ENCODE data around the gene OR4C45. TPM values are rescaled to one million over a fixed set of nuclear protein-coding genes. Genes with fewer than 3 reads are reported as not detected.

The OR4C45 gene
- total RNA-seq, 1 donor, result not detected

GRCh38 chr11:50071584-50072225 lies 39.0 kb downstream of the OR4C45 start:
- DNase-seq (ENCODE audit: low read depth), result no peak
- TF ChIP-seq, protein P1, sequence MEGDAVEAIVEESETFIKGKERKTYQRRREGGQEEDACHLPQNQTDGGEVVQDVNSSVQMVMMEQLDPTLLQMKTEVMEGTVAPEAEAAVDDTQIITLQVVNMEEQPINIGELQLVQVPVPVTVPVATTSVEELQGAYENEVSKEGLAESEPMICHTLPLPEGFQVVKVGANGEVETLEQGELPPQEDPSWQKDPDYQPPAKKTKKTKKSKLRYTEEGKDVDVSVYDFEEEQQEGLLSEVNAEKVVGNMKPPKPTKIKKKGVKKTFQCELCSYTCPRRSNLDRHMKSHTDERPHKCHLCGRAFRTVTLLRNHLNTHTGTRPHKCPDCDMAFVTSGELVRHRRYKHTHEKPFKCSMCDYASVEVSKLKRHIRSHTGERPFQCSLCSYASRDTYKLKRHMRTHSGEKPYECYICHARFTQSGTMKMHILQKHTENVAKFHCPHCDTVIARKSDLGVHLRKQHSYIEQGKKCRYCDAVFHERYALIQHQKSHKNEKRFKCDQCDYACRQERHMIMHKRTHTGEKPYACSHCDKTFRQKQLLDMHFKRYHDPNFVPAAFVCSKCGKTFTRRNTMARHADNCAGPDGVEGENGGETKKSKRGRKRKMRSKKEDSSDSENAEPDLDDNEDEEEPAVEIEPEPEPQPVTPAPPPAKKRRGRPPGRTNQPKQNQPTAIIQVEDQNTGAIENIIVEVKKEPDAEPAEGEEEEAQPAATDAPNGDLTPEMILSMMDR (IDR thresholded peaks at IDR 0.05; ENCODE audit: insufficient read depth, low read length), result no peak
- no peak overlapping the region for H3K4me3 ChIP-seq (ENCODE audit: low read depth, low read length)

- TF ChIP-seq, protein P1 (IDR thresholded peaks at IDR 0.05; ENCODE audit: insufficient read depth, low read length), result no peak
- no peak for DNase-seq (ENCODE audit: low read depth)
- no peak overlapping the region for H3K4me3 ChIP-seq (ENCODE audit: low read depth, low read length)
These were observed 39.8 kb downstream of the OR4C45 start for GRCh38 chr11:50072226-50073112.

GRCh38 chr11:50073113-50074105 lies 40.7 kb downstream of the OR4C45 start:
- no peak for DNase-seq (ENCODE audit: low read depth)
- no peak overlapping the region for H3K4me3 ChIP-seq (ENCODE audit: low read depth, low read length)

DNA sequence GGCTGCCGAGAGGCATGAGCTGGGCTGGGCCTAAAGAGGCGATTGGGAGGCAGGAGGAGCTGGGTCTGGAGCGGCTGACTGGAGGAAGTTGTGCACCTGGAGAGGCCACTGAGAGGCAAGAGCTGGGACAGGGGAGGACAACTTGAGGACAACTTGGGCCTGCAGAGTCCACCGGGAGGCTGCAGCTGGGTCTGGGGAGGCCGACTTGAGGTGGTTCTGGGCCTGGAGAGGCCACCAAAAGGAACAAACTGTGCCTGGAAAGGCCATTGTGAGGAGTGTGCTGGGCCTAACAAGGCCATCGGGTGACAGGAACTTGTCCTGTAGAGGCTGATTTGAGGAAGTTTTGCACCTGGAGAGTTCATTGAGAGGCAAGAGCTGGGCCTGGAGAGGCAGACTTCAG lies 41.5 kb downstream of the OR4C45 start:
- DNase-seq (ENCODE audit: low read depth), result no peak
- H3K4me3 ChIP-seq (ENCODE audit: low read depth, low read length), result no peak overlapping the region
- TF ChIP-seq, protein P1 (IDR thresholded peaks at IDR 0.05; ENCODE audit: insufficient read depth, low read length), result no peak

More at GRCh38 chr11:50073113-50074105, 40.7 kb downstream of the OR4C45 start:
- TF ChIP-seq, protein P1 (IDR thresholded peaks at IDR 0.05; ENCODE audit: insufficient read depth, low read length), result no peak

DNA sequence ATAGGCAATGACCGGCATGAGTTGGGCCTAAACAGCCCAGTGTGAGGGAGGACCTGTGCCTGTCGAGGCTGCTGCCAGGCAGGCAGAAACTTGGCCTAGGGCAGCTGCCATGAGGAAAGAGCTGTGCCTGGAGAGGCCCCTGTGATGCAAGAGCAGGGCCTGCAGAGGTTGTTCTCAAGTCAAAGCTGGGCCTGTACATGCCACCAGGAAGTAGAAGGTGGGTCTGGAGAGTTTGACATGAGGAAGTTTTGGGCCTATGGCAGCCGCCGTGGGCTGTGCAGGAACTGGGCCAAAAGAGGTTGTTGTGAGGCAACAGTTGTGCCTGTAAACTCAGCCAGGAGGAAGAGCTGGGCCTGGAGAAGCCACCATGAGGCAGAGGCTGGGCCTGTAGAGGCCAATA lies 43.2 kb downstream of the OR4C45 start:
- TF ChIP-seq, protein P1 (IDR thresholded peaks at IDR 0.05; ENCODE audit: insufficient read depth, low read length), result no peak
- H3K4me3 ChIP-seq (ENCODE audit: low read depth, low read length), result no peak overlapping the region
- DNase-seq (ENCODE audit: low read depth), result peak; percentile 5

GRCh38 chr11:50077526-50077925 lies 44.9 kb downstream of the OR4C45 start:
- no peak for DNase-seq (ENCODE audit: low read depth)
- TF ChIP-seq, protein P1 (IDR thresholded peaks at IDR 0.05; ENCODE audit: insufficient read depth, low read length), result no peak
- H3K4me3 ChIP-seq (ENCODE audit: low read depth, low read length), result no peak overlapping the region
